NK-92 (cell line): ENCODE results near the gene CCDC74B.
"Not testable (repeated sequence)": the region's sequence is repeated elsewhere in the genome, so short reads cannot be mapped to it uniquely, and the experiment has no call there.

ENCODE experiments used
- DNase-seq: peaks from one replicate; lab custom pipeline; 2025; ENCODE audit not compliant: unreplicated experiment; lab: John Stamatoyannopoulos, UW

CCDC74B gene

DNA sequence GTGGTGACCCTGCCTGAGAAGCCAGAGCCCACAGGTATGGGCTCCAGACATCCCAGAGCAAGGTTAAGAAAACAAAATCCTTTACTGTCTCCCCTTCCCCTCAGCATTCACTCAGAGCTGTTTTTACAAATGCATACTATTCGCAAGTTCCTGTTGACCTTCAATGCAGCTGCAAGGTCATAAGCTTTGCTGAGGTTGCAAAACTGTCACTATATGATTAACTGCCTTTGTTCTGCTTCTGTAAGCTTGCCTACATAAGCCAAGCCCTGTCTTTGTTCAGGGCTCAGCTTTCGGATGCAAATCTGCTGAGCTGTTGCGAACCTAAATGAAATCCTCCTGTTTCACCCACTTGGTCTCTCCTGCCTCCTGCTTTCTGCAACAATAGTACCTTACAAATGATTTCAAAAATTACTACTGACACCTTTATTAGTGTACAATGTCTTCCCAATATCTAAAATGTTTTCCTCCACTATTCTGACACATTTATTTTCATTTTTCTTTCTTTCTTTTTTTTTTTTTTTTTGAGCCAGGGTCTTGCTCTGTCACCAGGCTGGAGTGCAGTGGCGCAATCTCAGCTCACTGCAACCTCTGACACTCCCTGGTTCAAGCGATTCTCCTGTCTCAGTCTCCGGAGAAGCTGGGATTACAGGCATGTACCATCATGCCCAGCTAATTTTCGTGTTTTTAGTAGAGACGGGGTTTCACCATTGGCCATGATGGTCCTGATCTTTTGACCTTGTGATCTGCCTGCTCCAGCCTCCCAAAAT, 42.1 kb downstream of the CCDC74B start:
- not testable (repeated sequence) for DNase-seq
